ENCODE data around the gene C20orf144.

- TF ChIP-seq, protein P1, sequence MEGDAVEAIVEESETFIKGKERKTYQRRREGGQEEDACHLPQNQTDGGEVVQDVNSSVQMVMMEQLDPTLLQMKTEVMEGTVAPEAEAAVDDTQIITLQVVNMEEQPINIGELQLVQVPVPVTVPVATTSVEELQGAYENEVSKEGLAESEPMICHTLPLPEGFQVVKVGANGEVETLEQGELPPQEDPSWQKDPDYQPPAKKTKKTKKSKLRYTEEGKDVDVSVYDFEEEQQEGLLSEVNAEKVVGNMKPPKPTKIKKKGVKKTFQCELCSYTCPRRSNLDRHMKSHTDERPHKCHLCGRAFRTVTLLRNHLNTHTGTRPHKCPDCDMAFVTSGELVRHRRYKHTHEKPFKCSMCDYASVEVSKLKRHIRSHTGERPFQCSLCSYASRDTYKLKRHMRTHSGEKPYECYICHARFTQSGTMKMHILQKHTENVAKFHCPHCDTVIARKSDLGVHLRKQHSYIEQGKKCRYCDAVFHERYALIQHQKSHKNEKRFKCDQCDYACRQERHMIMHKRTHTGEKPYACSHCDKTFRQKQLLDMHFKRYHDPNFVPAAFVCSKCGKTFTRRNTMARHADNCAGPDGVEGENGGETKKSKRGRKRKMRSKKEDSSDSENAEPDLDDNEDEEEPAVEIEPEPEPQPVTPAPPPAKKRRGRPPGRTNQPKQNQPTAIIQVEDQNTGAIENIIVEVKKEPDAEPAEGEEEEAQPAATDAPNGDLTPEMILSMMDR (IDR thresholded peaks at IDR 0.05), result no peak
- TF ChIP-seq EP300 (IDR thresholded peaks at IDR 0.05) (no peak), POLR2A (IDR thresholded peaks at IDR 0.05) (no peak), POLR2AphosphoS5 (IDR thresholded peaks at IDR 0.05) (no peak)
Measured at GRCh38 chr20:33662172-33662571, at the start of gene C20orf144.
